Neural progenitor cell (in vitro differentiated cells): Measurements from ENCODE around the gene SLC25A26.

Experiments used
- CTCF ChIP-seq: fragments of 200-600 bp; sonication (generic); IDR thresholded peaks from 2 replicates; pipeline ENCODE4 v1.5.1; 2017; ENCODE audit warnings: antibody characterized with exemption, mild to moderate bottlenecking
- EZH2 ChIP-seq: fragments of 200-600 bp; sonication (generic); IDR thresholded peaks from 2 replicates; pipeline ENCODE4 v1.6.1; 2017; ENCODE audit warnings: antibody characterized with exemption, mild to moderate bottlenecking, moderate library complexity

GRCh38 chr3:66392966-66393332 is 172.1 kb downstream of the SLC25A26 start:
- TF ChIP-seq EZH2 = no peak
- TF ChIP-seq CTCF = no peak
